Neural progenitor cell (in vitro differentiated cells): Measurements from ENCODE around the gene TMEM37. TPM values are rescaled to one million over a fixed set of nuclear protein-coding genes. Genes with fewer than 3 reads are reported as not detected.

ENCODE experiments used
- DNase-seq: peaks from one replicate; pipeline ENCODE4 v3.0.0-alpha.2; 2016; ENCODE audit warnings: low spot score
- H2AFZ ChIP-seq: fragments of 200-600 bp; sonication (generic); replicated peaks from 2 replicates; pipeline ENCODE4 v1.6.1; 2016; ENCODE audit warnings: antibody characterized with exemption
- H3F3A ChIP-seq: fragments of 200-600 bp; sonication (generic); 2 replicates; pipeline ENCODE4 v1.6.1; 2016; ENCODE audit warnings: antibody characterized with exemption, low read depth
- H3K27ac ChIP-seq: fragments of 200-600 bp; sonication (generic); 2 replicates; pipeline ENCODE4 v1.5.1; 2016; ENCODE audit warnings: mild to moderate bottlenecking
- H3K27me3 ChIP-seq: fragments of 200-600 bp; sonication (generic); 2 replicates; pipeline ENCODE4 v1.6.1; 2016; ENCODE audit warnings: mild to moderate bottlenecking, moderate library complexity
- H3K36me3 ChIP-seq: fragments of 200-600 bp; sonication (generic); 2 replicates; pipeline ENCODE4 v1.5.1; 2016
- H3K4me1 ChIP-seq: fragments of 200-600 bp; sonication (generic); 2 replicates; pipeline ENCODE4 v1.6.1; 2016; ENCODE audit warnings: mixed run types
- H3K4me2 ChIP-seq: fragments of 200-600 bp; sonication (generic); 2 replicates; pipeline ENCODE4 v1.6.1; 2016
- H3K4me3 ChIP-seq: fragments of 200-600 bp; sonication (generic); 2 replicates; pipeline ENCODE4 v1.5.1; 2016
- H3K79me2 ChIP-seq: fragments of 200-600 bp; sonication (generic); 2 replicates; pipeline ENCODE4 v1.6.1; 2016; ENCODE audit warnings: low read depth
- H3K9ac ChIP-seq: fragments of 200-600 bp; sonication (generic); 2 replicates; pipeline ENCODE4 v1.6.1; 2016
- H3K9me3 ChIP-seq: fragments of 200-600 bp; sonication (generic); 2 replicates; pipeline ENCODE4 v1.5.1; 2016; ENCODE audit warnings: low read depth
- H4K20me1 ChIP-seq: fragments of 200-600 bp; sonication (generic); 2 replicates; pipeline ENCODE4 v1.6.1; 2016; ENCODE audit warnings: low read depth
- H3K27ac Mint-ChIP-seq: 3 replicates; pipeline ENCODE4 v1.8.0; 2021; ENCODE audit warnings: mixed read lengths
- H3K27me3 Mint-ChIP-seq: 2 replicates; pipeline ENCODE4 v1.8.0; 2022; ENCODE audit warnings: low read depth, mild to moderate bottlenecking, inconsistent platforms, moderate library complexity, mixed read lengths; ENCODE audit not compliant: insufficient read depth
- H3K36me3 Mint-ChIP-seq: 3 replicates; pipeline ENCODE4 v1.8.0; 2021; ENCODE audit warnings: mixed read lengths
- H3K4me1 Mint-ChIP-seq: 3 replicates; pipeline ENCODE4 v1.8.0; 2021; ENCODE audit warnings: mixed read lengths
- H3K4me3 Mint-ChIP-seq: 3 replicates; pipeline ENCODE4 v1.8.0; 2021; ENCODE audit warnings: mild to moderate bottlenecking, moderate library complexity, mixed read lengths
- H3K9me3 Mint-ChIP-seq: 3 replicates; pipeline ENCODE4 v1.8.0; 2020; ENCODE audit warnings: mixed read lengths
- CTCF ChIP-seq: fragments of 200-600 bp; sonication (generic); IDR thresholded peaks from 2 replicates; pipeline ENCODE4 v1.5.1; 2017; ENCODE audit warnings: antibody characterized with exemption, mild to moderate bottlenecking
- EZH2 ChIP-seq: fragments of 200-600 bp; sonication (generic); IDR thresholded peaks from 2 replicates; pipeline ENCODE4 v1.6.1; 2017; ENCODE audit warnings: antibody characterized with exemption, mild to moderate bottlenecking, moderate library complexity
- EZH2phosphoT487 ChIP-seq: fragments of 200-600 bp; sonication (generic); IDR thresholded peaks from 2 replicates; pipeline ENCODE4 v1.6.1; 2017; ENCODE audit warnings: antibody characterized with exemption
- total RNA-seq: library from RNA; depleted of rRNA; stranded (reverse); fragments of >200 nt; gene quantifications from 2 replicates; pipeline ENCODE4 v1.2.3, GENCODE V29; 2015; ENCODE audit warnings: low replicate concordance

Gene TMEM37
- total RNA-seq, 1 donor from 2014 or later: 1.0 TPM

GRCh38 chr2:119423108-119423444, 8.6 kb upstream of the TMEM37 start:
- no peak overlapping the region for H3K4me2 ChIP-seq
- H3K36me3 Mint-ChIP-seq: peaks cover 2% of the 10 kb centered on the region
- H3K9me3 Mint-ChIP-seq: peaks cover 17% of the 10 kb centered on the region
- no peaks in the 10 kb centered on the region for H4K20me1 ChIP-seq
- no peak overlapping the region for H3K27ac Mint-ChIP-seq
- H3K27me3 ChIP-seq: no peaks in the 10 kb centered on the region
- H3K4me1 Mint-ChIP-seq: peaks cover 18% of the 10 kb centered on the region
- no peak overlapping the region for H2AFZ ChIP-seq
- no peak for DNase-seq
- TF ChIP-seq CTCF (no peak), EZH2 (no peak), EZH2phosphoT487 (no peak)
- H3K27ac ChIP-seq: no peak overlapping the region
- peaks cover 12% of the 10 kb centered on the region for H3K27me3 Mint-ChIP-seq
- no peaks in the 10 kb centered on the region for H3K79me2 ChIP-seq
- no peak overlapping the region for H3K9ac ChIP-seq
- H3K4me1 ChIP-seq: no peaks in the 10 kb centered on the region
- peaks cover 5% of the 10 kb centered on the region for H3F3A ChIP-seq
- H3K9me3 ChIP-seq: no peaks in the 10 kb centered on the region
- H3K4me3 ChIP-seq: no peak overlapping the region
- no peak overlapping the region for H3K4me3 Mint-ChIP-seq
- H3K36me3 ChIP-seq: no peaks in the 10 kb centered on the region

GRCh38 chr2:119423811-119424210, 7.8 kb upstream of the TMEM37 start:
- peaks cover 25% of the 10 kb centered on the region for H3K4me1 Mint-ChIP-seq
- TF ChIP-seq EZH2 (no peak), EZH2phosphoT487 (no peak), CTCF (no peak)
- Histone ChIP-seq H4K20me1 (no peaks in the 10 kb centered on the region), H3K4me3 (no peak overlapping the region), H3F3A (peaks cover 5% of the 10 kb centered on the region), H3K27me3 (no peaks in the 10 kb centered on the region), H3K27ac (no peak overlapping the region), H3K9me3 (no peaks in the 10 kb centered on the region), H3K36me3 (no peaks in the 10 kb centered on the region), H3K4me1 (no peaks in the 10 kb centered on the region), H3K79me2 (no peaks in the 10 kb centered on the region), H3K4me2 (no peak overlapping the region), H2AFZ (no peak overlapping the region), H3K9ac (no peak overlapping the region)
- DNase-seq: no peak
- peaks cover 12% of the 10 kb centered on the region for H3K27me3 Mint-ChIP-seq
- H3K9me3 Mint-ChIP-seq: peaks cover 17% of the 10 kb centered on the region
- H3K4me3 Mint-ChIP-seq: no peak overlapping the region
- H3K27ac Mint-ChIP-seq: no peak overlapping the region
- peaks cover 2% of the 10 kb centered on the region for H3K36me3 Mint-ChIP-seq

GRCh38 chr2:119424284-119425118, 7.2 kb upstream of the TMEM37 start:
- DNase-seq: no peak
- H3K79me2 ChIP-seq: no peaks in the 10 kb centered on the region
- no peak overlapping the region for H3K4me3 ChIP-seq
- H4K20me1 ChIP-seq: no peaks in the 10 kb centered on the region
- H2AFZ ChIP-seq: no peak overlapping the region
- no peaks in the 10 kb centered on the region for H3K27me3 ChIP-seq
- TF ChIP-seq CTCF: no peak
- no peak for TF ChIP-seq EZH2
- TF ChIP-seq EZH2phosphoT487: no peak
- Mint-ChIP-seq H3K27me3 (peaks cover 14% of the 10 kb centered on the region), H3K36me3 (peaks cover 2% of the 10 kb centered on the region), H3K27ac (no peak overlapping the region), H3K9me3 (peaks cover 17% of the 10 kb centered on the region), H3K4me3 (no peak overlapping the region), H3K4me1 (peaks cover 32% of the 10 kb centered on the region)
- H3K27ac ChIP-seq: no peak overlapping the region
- peaks cover 11% of the 10 kb centered on the region for H3F3A ChIP-seq
- H3K4me2 ChIP-seq: no peak overlapping the region
- H3K36me3 ChIP-seq: no peaks in the 10 kb centered on the region
- H3K9ac ChIP-seq: no peak overlapping the region
- no peaks in the 10 kb centered on the region for H3K4me1 ChIP-seq
- no peaks in the 10 kb centered on the region for H3K9me3 ChIP-seq
